NCI-H2196 (cell line): ENCODE measurements around the gene ARHGEF4.

Source experiments
- DNase-seq: peaks from one replicate; lab custom pipeline; 2025; ENCODE audit not compliant: unreplicated experiment; lab: John Stamatoyannopoulos, UW

The ARHGEF4 gene

DNA sequence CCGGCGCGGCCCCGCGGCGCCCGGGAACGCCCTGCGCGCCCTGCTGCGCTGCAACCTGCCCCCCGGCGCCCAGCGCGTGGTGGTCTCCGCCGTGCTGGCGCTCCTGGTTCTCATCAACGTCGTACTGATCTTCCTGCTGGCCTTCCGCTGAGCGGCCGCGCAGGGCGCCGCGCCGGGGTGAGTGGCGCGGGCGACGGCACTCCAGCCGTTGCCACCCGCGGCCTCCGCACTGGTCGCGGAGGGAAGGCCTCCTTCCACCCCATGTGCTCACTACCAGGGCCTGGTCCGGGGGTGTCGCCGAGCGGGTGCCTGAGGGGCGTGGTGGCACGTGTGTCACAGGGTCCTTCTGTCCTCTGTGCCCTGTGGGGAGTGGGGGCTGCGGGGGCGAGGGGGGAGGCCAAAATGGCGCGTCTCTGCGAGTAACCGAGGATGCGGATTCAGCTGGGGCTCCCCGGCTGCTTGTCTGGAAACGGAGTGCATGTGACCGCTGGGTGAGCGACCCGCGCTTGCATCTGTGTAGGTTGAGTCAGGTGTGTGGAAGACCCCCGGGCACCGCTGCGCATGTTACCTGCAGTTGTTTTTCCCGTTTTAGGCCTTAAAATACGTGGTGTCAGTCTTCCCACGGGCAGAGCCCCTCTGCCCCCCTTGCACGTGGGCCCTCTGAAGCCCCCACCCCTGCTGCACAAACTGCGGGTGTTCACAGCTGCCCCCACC, 198.6 kb downstream of the ARHGEF4 start:
- no peak for DNase-seq

DNA sequence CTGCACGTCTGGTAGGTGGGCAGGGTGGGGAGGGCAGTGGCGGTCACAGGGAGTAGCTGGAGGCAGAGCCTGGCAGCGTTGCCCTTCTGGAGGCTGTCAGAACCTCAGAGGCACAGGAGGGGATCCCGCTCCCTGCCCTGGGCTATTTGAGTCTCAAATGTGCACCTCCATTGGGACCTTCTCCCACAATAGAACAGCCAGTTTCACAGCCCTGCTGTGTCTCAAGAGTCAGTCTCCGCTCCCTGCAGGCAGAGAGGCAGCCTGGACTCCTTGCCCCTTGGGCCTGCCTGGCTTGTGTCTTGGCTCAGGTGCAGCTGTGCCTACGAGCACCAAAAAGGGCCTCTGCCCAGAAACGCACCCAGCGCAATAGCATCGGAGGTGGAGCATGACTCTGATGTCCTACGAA, 199.1 kb downstream of the ARHGEF4 start:
- DNase-seq: no peak

DNA sequence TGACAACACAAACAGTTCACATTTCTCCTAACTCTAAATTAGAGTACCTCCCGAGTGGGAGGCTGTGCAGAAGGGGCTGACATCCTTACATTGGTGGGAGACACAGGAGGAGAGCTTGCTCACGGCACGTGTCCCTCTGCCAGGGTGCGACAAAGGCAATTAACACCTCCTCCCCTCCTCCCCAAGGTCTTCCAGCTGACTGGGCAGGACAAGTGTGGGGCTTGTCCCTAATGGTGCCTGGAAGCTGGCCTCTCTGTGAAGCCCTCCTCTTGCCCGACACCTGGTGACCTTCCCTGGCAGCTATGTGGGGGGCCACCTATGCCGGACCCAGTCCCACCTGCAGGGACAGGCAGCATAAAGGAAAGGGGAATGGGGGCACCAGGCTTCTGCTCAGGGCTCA, 199.6 kb downstream of the ARHGEF4 start:
- DNase-seq: no peak

DNA sequence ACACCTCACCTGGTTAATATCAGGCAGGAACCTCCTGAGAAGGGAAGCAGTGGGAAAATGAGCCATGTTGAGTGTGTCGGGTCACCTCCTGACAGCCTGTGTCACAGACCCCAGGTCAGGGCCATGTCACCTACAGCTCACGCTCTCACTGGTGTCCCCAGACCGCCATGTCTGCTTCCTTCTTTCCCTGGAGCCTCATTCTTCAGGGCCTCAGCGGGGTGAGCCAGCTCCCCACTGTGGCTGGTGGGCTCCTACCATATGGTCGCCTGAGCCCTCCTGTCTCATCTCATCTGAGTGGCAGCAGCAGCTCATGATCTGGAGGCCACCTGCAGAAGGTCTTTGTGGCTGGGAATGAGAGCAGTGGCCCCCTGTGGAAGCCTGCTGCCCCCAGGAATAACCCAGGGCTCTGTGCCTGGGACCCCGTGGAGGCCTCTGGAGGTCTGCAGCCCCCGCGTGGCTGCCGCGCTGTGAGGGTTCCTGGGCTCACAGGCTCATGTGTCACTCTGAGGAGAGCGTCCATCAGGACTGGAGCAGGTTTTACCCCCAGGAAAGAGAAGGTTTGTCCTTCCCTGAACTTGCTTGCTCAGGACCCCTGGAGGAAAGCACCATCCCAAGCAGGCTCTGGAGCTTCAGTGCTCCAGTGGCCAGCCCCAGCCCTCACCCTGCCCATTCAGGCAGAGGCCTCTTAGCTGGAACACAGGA, 200.1 kb downstream of the ARHGEF4 start:
- no peak for DNase-seq

DNA sequence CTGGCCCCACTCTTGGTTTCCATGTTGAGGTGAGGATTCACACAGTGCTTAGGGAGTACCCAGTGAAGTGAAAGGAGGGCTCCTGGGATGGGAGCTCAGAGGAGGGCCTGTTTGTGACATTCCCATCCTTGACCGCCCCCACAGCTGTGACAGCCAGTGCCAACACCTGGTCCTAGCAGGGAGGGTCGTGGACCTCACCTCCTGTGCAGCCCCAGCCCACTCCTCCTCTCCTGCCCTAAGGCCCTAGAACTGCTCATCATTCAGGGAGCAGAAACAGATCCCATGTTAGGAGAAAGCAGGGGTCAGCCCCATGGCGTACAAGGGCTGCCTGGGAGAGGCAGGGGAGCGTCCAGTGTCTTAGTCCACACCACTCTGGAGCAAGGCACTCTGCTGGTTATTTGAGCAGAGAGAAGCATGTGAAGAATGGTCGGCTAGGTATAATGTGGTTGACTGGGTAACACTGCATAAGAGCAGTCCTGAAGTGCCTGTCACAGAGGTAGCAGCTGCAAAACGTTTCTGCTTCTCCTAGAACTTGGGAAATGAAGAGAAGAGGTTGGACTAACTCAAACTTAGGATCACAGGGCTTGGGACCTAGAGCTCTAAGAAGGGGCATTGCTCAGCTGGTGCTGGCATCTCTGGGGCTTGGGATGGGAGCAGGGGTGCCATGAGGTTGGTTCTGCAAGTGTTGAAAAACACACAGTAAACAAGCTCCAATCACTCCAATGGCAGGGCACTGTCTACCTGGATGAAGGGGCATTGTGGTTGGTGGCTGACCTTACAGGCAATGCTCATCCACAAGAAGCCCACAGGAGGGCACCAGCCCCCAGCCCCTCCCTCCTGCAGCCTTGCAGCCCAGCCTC, 200.9 kb downstream of the ARHGEF4 start:
- no peak for DNase-seq

DNA sequence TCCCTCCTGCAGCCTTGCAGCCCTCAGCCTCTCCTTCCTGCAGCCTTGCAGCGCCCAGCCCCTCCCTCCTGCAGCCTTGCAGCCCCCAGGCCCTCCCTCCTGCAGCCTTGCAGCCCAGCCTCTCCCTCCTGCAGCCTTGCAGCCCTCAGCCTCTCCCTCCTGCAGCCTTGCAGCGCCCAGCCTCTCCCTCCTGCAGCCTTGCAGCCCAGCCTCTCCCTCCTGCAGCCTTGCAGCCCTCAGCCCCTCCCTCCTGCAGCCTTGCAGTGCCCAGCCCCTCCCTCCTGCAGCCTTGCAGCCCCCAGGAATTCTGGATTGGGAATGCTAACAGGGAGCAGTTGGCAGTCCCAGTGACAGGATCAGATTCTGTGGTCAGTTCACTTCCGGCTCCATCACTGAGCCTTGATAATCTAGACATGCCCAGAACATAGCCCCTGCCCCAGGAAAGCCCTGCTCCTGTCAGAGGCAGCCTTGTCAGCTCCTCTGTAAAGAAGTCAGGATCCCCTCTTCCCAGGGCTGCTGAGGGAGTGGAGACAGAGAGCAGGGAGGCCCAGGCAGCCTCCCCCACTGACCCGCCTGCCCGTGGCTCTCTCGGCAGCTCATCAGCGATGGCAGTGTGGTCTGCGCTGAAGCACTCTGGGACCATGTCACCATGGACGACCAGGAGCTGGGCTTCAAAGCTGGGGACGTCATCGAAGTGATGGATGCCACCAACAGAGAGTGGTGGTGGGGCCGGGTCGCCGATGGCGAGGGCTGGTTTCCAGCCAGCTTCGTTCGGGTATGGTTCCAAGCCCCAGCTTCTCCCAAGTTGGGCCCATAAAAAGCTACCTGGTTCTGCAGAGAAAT, 201.8 kb downstream of the ARHGEF4 start:
- DNase-seq: no peak

DNA sequence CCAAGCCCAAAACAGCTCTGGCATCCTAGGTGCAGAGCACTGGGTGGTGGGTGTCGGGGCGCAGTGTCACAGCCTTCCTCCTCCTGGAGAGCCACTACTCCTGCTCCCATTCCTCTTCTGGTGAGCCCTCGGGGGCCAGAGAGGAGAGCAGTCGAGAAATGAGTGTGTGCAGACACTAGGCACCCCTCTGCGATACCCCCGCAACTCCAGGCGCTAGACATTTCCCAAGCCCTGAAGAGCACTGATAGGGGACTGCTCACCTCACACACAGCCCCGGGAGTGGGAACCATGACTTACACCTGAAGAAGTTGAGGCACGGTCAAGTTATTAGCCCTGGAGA, 202.4 kb downstream of the ARHGEF4 start:
- no peak for DNase-seq

DNA sequence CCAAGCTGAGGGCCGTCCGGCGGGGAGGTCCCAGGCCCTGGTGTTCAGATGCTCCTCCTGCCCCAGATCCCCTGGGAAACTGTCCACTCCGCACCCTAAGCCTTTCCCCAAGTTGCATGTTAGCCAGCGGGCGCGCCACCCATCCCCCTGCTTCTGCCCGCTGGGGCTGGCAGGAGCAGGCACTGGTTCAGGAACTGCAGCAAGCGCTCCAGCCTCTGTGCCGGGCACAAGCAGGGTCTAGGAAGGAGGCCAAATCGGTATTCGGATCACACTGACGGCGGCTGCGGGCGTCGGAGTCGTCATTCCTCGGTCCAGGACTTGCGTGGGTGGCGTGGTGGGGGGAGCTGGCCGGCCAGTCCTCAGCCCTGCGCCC, 202.8 kb downstream of the ARHGEF4 start:
- DNase-seq: no peak

DNA sequence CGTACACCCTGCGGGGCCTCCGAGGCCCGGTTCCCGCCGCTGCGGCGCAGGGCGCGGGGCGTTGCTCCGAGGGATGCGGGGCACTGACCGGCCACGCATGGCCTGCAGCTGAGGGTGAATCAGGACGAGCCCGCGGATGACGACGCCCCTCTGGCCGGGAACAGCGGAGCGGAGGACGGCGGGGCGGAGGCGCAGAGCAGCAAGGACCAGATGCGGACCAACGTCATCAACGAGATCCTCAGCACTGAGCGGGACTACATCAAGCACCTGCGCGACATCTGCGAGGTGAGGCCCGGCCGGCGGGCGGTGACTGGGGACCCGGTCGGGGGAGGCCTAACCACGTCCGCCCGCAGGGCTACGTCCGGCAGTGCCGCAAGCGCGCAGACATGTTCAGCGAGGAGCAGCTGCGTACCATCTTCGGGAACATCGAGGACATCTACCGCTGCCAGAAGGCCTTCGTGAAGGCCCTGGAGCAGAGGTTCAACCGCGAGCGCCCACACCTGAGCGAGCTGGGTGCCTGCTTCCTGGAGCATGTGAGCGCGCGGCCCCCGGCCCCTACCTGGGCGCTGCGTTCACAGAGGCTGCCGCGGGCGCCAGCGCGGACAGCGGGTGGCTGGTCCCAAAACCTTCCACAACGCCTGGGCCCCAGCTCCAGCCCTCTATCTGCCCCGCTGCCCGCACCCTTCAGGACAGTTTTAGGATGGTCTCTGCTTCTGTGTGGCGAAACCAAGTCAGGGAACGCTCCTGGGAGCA, 203.4 kb downstream of the ARHGEF4 start:
- DNase-seq: no peak

DNA sequence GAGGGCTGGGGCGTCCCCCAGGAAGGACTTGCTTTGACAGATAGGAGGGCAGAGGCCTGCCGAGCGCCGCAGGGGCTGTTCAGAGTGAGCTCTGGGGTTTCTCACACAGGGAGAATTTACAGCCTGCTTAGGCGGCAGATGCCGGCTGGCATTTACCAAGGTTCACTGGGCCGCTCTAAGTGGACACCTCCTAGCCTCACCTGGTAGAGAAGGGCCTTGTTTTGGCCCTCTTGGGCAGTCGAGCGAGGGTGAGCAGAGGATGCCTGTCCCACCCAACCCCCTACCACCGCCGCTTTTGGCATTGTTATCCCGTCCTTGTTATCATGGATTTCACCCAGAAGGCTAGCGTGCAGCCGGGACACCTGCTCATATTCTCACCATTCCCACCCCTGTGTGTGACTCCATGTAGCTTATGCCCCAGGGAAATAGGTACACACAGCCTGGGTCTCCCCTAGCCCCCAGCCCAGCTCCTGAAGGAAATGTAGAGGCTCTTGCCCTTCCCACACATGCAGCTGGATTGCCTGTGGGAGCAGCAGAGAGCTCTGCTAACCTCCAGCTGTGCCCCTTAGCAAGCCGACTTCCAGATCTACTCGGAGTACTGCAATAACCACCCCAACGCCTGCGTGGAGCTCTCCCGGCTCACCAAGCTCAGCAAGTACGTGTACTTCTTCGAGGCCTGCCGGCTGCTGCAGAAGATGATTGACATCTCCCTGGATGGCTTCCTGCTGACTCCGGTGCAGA, 204.1 kb downstream of the ARHGEF4 start:
- DNase-seq: no peak

DNA sequence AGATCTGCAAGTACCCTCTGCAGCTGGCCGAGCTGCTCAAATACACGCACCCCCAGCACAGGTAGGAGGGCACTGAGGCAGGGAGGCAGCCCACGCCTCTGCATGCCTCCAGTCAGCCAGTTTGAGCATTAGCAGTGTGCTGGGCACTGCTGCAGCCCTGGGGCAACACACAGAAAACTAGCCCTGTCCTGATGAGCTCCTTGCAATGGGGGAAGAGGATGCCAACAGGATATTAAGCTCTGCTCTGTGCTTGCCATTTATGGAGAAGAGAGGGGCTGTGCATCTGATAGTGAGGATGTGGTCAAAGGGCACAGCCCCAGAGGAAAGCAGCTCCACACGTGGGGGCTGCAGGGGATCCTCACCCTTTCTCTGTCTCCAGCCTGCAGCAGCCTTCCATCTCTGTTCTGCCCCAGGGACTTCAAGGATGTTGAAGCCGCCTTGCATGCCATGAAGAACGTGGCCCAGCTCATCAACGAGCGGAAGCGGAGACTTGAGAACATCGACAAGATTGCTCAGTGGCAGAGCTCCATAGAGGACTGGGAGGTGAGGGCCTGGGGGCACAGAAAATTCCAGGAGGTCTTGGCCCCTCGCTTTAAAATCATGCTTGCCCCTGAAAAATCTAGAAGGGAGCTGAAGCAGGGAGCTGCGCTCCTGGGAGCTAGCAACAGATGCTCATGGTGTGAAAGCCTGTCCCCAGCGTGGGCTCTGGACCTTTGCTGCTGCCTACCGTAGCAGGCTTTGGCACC, 204.9 kb downstream of the ARHGEF4 start:
- no peak for DNase-seq

DNA sequence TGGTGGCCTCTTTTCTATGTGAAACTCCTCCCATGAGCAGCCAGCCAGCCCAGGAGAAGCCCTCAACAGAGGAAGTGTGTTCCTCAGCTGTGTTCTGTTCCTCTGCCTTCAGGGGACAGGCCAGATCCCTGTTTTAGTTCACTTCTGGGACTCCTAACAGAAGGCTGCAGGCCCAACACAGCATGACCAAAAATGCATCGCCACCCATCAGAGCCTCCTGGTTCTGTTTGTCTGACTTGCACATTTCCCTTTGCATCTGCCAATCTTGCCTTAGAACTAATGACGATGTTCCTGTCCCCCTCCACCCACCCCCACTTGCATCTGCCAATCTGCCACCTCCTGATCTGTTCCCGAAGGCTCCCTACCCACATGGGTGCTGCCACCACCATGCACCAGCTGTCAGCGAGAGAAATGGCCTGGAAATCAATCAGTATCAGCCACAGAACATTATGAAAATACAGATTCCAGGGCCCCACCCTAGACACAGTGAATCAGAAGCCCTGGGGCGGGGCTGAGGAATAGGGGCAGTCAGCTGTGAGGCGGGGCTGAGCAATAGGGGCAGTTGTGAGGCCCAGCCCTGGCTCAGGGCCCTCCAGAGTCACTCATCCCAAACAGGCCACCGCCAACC, 205.5 kb downstream of the ARHGEF4 start:
- no peak for DNase-seq

DNA sequence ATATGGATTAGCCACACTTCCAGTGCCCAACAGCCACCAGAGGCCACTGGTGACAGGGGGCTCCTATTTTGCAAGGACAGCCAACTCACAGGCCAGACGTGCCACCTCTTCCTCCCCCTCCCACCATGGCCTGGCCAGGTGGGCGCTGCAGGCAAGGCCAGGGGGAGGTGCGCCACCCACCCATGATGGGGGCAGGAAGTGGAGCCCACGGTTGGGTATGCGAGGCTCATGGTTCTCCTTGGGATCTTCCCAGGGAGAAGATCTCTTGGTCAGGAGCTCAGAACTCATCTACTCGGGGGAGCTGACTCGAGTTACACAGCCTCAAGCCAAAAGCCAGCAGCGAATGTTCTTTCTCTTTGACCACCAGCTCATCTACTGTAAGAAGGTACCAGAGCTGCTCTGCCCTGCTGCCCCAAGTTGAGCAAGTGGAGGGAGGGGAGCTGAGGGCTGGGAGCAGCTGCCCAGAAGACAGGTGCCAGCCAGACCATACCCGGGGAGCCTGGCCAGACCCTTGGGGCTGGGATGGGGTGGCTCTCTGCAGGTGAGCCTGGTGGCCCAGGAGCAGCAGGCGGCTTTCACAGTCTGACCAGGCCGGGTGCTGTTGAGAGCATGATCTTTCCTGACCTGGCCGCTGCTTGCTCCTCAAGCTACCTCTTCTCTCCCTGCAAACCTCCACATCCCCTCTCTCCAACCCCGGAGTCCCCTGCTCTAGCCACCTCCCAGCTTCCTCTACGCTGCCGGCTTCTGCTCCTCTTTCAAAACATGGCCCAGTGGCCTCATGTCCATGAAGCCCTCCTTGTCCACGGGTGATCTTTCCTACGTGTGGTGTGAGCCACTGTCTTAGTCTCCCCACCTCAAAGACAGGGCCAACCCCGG, 206.7 kb downstream of the ARHGEF4 start:
- DNase-seq: no peak

DNA sequence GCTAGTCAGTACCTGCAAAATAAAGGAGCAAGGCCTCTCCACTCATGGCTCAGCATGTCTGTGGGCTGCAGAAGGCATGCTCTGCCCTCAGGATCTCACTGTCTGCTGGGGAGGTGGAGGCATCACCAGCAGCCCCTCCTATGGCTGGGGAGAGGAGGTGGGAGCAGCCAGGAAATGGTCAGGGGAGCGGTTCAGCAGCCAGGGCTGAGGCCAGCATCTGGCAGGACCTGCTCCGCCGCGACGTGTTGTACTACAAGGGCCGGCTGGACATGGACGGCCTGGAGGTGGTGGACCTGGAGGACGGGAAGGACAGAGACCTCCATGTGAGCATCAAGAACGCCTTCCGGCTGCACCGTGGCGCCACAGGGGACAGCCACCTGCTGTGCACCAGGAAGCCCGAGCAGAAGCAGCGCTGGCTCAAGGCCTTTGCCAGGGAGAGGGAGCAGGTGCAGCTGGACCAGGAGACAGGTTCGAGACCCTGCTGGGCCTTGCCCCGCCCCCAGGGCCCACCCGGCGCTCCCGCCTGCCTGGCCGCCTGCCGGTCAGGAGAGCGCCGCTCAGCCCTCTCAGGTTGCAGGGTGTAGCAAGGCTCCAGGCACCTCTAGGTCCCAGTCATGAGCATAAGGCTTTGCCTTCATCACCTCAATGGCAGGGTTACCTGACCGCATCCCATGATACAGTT, 207.5 kb downstream of the ARHGEF4 start:
- DNase-seq: no peak

DNA sequence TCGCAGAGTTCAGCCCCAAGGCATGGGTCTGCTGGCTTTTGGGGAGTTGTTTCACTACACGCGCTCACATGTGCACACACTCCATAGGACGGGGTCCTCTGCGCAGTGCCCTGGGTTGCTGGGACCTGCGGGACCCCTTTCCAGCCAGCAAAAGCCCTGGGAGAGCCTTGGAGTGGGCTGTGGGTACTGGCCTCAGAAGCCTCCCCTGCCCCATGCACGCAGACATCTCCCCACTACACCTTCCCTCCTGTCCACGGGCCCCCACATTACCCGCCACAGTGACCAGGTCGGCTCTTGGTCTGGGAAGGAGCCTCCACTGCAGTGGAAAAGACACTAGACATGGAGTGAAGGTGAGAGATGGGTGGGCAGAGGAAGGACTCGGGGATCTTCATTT, 208.0 kb downstream of the ARHGEF4 start:
- DNase-seq: no peak

DNA sequence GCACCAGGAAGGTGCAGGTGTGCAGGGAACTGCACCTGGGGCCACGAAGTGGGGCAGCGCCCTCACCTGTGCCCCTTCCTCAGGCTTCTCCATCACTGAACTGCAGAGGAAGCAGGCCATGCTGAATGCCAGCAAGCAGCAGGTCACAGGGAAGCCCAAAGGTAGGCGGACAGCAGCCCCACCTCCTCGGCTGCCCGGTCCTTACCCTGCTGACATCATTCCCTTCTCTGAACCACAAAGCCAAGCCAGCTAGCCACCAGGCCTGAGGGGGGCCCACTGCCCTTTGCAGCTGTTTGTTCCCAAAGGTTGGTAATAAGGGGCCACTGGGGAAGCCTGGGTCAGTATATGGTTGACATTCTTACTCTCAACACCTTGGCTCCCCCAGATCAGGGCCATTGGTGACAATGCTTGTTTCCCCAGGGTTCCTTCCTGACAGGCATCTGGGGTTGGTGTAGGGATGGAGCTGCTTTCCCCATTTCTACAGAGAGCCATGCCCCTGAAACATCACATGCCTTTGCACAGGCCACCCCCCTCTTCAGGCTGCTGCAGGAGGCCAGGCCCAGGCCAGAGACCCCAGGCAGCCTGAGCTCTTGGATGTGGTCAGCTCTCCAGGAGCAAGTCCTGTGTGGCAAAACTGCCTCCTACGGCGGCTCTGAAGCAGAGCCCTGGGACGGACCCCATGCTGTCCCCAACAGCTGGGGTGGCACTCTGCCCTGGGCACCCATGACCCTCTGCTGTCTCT, 208.7 kb downstream of the ARHGEF4 start:
- no peak for DNase-seq
